Stimulated activated CD8-positive, alpha-beta memory T cell treated with anti-CD3 and anti-CD28 coated beads, Interleukin-12 subunit alpha, Interleukin-12 subunit beta, amount 100 ng/mL, for 24 hours (primary cell): Measurements from ENCODE around the gene SNAI1.
"Not testable (repeated sequence)": the region's sequence is repeated elsewhere in the genome, so short reads cannot be mapped to it uniquely, and the experiment has no call there.

Experiments
- DNase-seq: peaks from one replicate; pipeline ENCODE4 v3.0.0-alpha.2; 2020; ENCODE audit errors: extremely low read depth

SNAI1 gene

GRCh38 chr20:49964964-49965780, 17.6 kb upstream of the SNAI1 start:
- DNase-seq = no peak

- DNase-seq = no peak
Measured at GRCh38 chr20:49965781-49966305, 16.9 kb upstream of the SNAI1 start.

GRCh38 chr20:49966861-49967260, 15.9 kb upstream of the SNAI1 start:
- no peak for DNase-seq

GRCh38 chr20:49969234-49969633, 13.5 kb upstream of the SNAI1 start:
- no peak for DNase-seq

GRCh38 chr20:49969946-49970345, 12.8 kb upstream of the SNAI1 start:
- DNase-seq = no peak

- no peak for DNase-seq
Measured at GRCh38 chr20:49970498-49970897, 12.3 kb upstream of the SNAI1 start.

- DNase-seq = no peak
Measured at GRCh38 chr20:49973981-49974380, 8.8 kb upstream of the SNAI1 start.

GRCh38 chr20:49976542-49976941, 6.2 kb upstream of the SNAI1 start:
- DNase-seq = no peak

- not testable (repeated sequence) for DNase-seq
Measured at GRCh38 chr20:49977740-49978139, 5.0 kb upstream of the SNAI1 start.

GRCh38 chr20:49978685-49979029, 4.1 kb upstream of the SNAI1 start:
- no peak for DNase-seq

- DNase-seq = peak; percentile 34
Measured at GRCh38 chr20:49979030-49979832, 3.5 kb upstream of the SNAI1 start.

GRCh38 chr20:49980140-49981008, 2.4 kb upstream of the SNAI1 start:
- DNase-seq = no peak

- DNase-seq = no peak
Measured at GRCh38 chr20:49981218-49982071, 1.3 kb upstream of the SNAI1 start.

GRCh38 chr20:49982072-49982345, 771 bp upstream of the SNAI1 start:
- DNase-seq = no peak

- DNase-seq = no peak
Measured at GRCh38 chr20:49983123-49983847, 505 bp downstream of the SNAI1 start.

GRCh38 chr20:49983848-49984408, 1.1 kb downstream of the SNAI1 start:
- no peak for DNase-seq

GRCh38 chr20:49984426-49985153, 1.8 kb downstream of the SNAI1 start:
- DNase-seq = no peak

GRCh38 chr20:49985157-49985556, 2.4 kb downstream of the SNAI1 start:
- no peak for DNase-seq

GRCh38 chr20:49985617-49986016, 2.8 kb downstream of the SNAI1 start:
- DNase-seq = no peak

- DNase-seq = no peak
Measured at GRCh38 chr20:49986049-49986448, 3.3 kb downstream of the SNAI1 start.
